GM23338 (cell line): ENCODE data around the gene COL4A1. TPM values are rescaled to one million over a fixed set of nuclear protein-coding genes. Genes with fewer than 3 reads are reported as not detected.

ENCODE experiments used
- ATAC-seq: fragments of 200-7000 bp; cut with Tn5 transposase; 3 replicates; pipeline ENCODE4 v1.9.1; 2020
- DNase-seq: peaks from one replicate; pipeline ENCODE4 v3.0.0-alpha.2; 2015; ENCODE audit warnings: low spot score
- H2AFZ ChIP-seq: fragments of 200-600 bp; sonication (generic); 2 replicates; pipeline ENCODE4 v1.8.0; 2016; ENCODE audit warnings: antibody characterized with exemption, mild to moderate bottlenecking, moderate library complexity
- H3F3A ChIP-seq: fragments of 200-600 bp; sonication (generic); replicated peaks from 2 replicates; pipeline ENCODE4 v1.8.0; 2017; ENCODE audit warnings: antibody characterized with exemption, mixed run types, low read depth
- H3K27ac ChIP-seq: fragments of 200-600 bp; sonication (generic); 2 replicates; pipeline ENCODE4 v1.6.1; 2016; ENCODE audit warnings: low read depth
- H3K27me3 ChIP-seq: fragments of 200-600 bp; sonication (generic); 2 replicates; pipeline ENCODE4 v1.8.0; 2016; ENCODE audit warnings: mild to moderate bottlenecking, mixed run types, moderate library complexity; ENCODE audit not compliant: insufficient read depth
- H3K36me3 ChIP-seq: fragments of 200-600 bp; sonication (generic); 2 replicates; pipeline ENCODE4 v1.8.0; 2016; ENCODE audit warnings: mild to moderate bottlenecking; ENCODE audit not compliant: insufficient read depth
- H3K4me1 ChIP-seq: fragments of 200-600 bp; sonication (generic); 2 replicates; pipeline ENCODE4 v1.8.0; 2016; ENCODE audit warnings: mild to moderate bottlenecking, moderate library complexity; ENCODE audit not compliant: insufficient read depth
- H3K4me2 ChIP-seq: fragments of 200-600 bp; sonication (generic); 2 replicates; pipeline ENCODE4 v1.7.1; 2017; ENCODE audit warnings: mixed run types
- H3K4me3 ChIP-seq: fragments of 200-600 bp; sonication (generic); 2 replicates; pipeline ENCODE4 v1.6.1; 2016; ENCODE audit warnings: mixed run types
- H3K79me2 ChIP-seq: fragments of 200-600 bp; sonication (generic); replicated peaks from 2 replicates; pipeline ENCODE4 v1.8.0; 2017; ENCODE audit warnings: mild to moderate bottlenecking; ENCODE audit not compliant: insufficient read depth
- H3K9me2 ChIP-seq: fragments of 200-600 bp; sonication (generic); 2 replicates; pipeline ENCODE4 v1.8.0; 2017; ENCODE audit not compliant: insufficient read depth
- H4K20me1 ChIP-seq: fragments of 200-600 bp; sonication (generic); replicated peaks from 2 replicates; pipeline ENCODE4 v1.8.0; 2017; ENCODE audit warnings: mild to moderate bottlenecking; ENCODE audit not compliant: insufficient read depth
- H3K27ac Mint-ChIP-seq: 2 replicates; pipeline ENCODE4 v1.8.0; 2020; ENCODE audit warnings: inconsistent platforms, mild to moderate bottlenecking, moderate library complexity, mixed read lengths
- H3K27me3 Mint-ChIP-seq: 3 replicates; pipeline ENCODE4 v1.8.0; 2022; ENCODE audit warnings: low read depth, mild to moderate bottlenecking, moderate library complexity, mixed read lengths, inconsistent platforms; ENCODE audit not compliant: insufficient read depth, poor library complexity
- H3K36me3 Mint-ChIP-seq: 3 replicates; pipeline ENCODE4 v1.8.0; 2021; ENCODE audit warnings: low read depth, mild to moderate bottlenecking, inconsistent platforms, moderate library complexity, mixed read lengths
- H3K4me1 Mint-ChIP-seq: 3 replicates; pipeline ENCODE4 v1.8.0; 2020; ENCODE audit warnings: mild to moderate bottlenecking, inconsistent platforms, mixed read lengths
- H3K4me3 Mint-ChIP-seq: 3 replicates; pipeline ENCODE4 v1.8.0; 2021; ENCODE audit warnings: moderate library complexity, mild to moderate bottlenecking, inconsistent platforms, mixed read lengths
- H3K9me3 Mint-ChIP-seq: 3 replicates; pipeline ENCODE4 v1.8.0; 2020; ENCODE audit warnings: moderate library complexity, mild to moderate bottlenecking, inconsistent platforms, mixed read lengths
- CREB1 ChIP-seq: fragments of 250-450 bp; sonication (Bioruptor Pico); IDR thresholded peaks from 2 replicates; pipeline ENCODE4 v1.5.0; 2020; ENCODE audit warnings: low read depth, mild to moderate bottlenecking, moderate library complexity
- EZH2 ChIP-seq: fragments of 200-600 bp; sonication (generic); IDR thresholded peaks from one replicate; pipeline ENCODE4 v1.8.0; 2017; ENCODE audit warnings: antibody characterized with exemption, mild to moderate bottlenecking, low read depth; ENCODE audit not compliant: unreplicated experiment
- EZH2phosphoT487 ChIP-seq: fragments of 200-600 bp; sonication (generic); IDR thresholded peaks from one replicate; pipeline ENCODE4 v1.8.1; 2018; ENCODE audit warnings: antibody characterized with exemption; ENCODE audit not compliant: unreplicated experiment
- JUNB ChIP-seq: IDR thresholded peaks from one replicate; pipeline ENCODE4 v1.6.1; 2016; ENCODE audit warnings: antibody characterized with exemption; ENCODE audit not compliant: unreplicated experiment
- NANOG ChIP-seq: IDR thresholded peaks from 2 replicates; pipeline ENCODE4 v1.6.1; 2016; ENCODE audit warnings: antibody characterized with exemption, borderline replicate concordance
- POLR2AphosphoS5 ChIP-seq: IDR thresholded peaks from 2 replicates; pipeline ENCODE4 v1.6.1; 2016; ENCODE audit warnings: antibody characterized with exemption, low read depth
- STAT1 ChIP-seq: IDR thresholded peaks from one replicate; pipeline ENCODE4 v1.6.1; 2016; ENCODE audit warnings: antibody characterized with exemption; ENCODE audit not compliant: unreplicated experiment
- ZNF114 ChIP-seq: fragments of 250-450 bp; sonication (Bioruptor Pico); IDR thresholded peaks from 2 replicates; pipeline ENCODE4 v1.5.0; 2020; ENCODE audit warnings: mild to moderate bottlenecking, moderate library complexity
- ZNF331 ChIP-seq: fragments of 250-450 bp; sonication (Bioruptor Pico); IDR thresholded peaks from 2 replicates; pipeline ENCODE4 v1.5.0; 2020; ENCODE audit warnings: low read depth, mild to moderate bottlenecking, moderate library complexity
- polyA plus RNA-seq: library from polyadenylated mRNA; unstranded; fragments of >200 nt; fragmentation: Nextera tagmentation; extraction: Ambion mirVana; gene quantifications from 2 replicates; pipeline ENCODE4 v1.2.1, GENCODE V29; 2016
- total RNA-seq: library from RNA; depleted of rRNA; stranded (reverse); fragments of >200 nt; shearing (Covaris generic); gene quantifications from 2 replicates; pipeline ENCODE4 v1.2.3, GENCODE V29; 2014
- TF ChIP-seq, protein P1 (sequence below): IDR thresholded peaks from 2 replicates; pipeline ENCODE4 v1.6.1; 2016; ENCODE audit warnings: antibody characterized with exemption
- TF ChIP-seq, protein P2 (sequence below): fragments of 250-450 bp; sonication (Bioruptor Pico); IDR thresholded peaks from 2 replicates; pipeline ENCODE4 v1.5.0; 2020; ENCODE audit warnings: mild to moderate bottlenecking, moderate library complexity
- TF ChIP-seq, protein P3 (sequence below), 2 experiments: fragments of 200-600 bp in 1 of 2; sonication (generic) in 1 of 2; conservative IDR thresholded peaks; 2 replicates each; pipeline versions ENCODE4 v1.5.1 to v1.6.1; 2016 to 2017; ENCODE audit warnings: antibody characterized with exemption in 2 of 2, low read depth in 2 of 2, mild to moderate bottlenecking in 2 of 2, moderate library complexity in 1 of 2
- TF ChIP-seq, protein P4 (sequence below): IDR thresholded peaks from one replicate; pipeline ENCODE4 v1.6.1; 2018; ENCODE audit warnings: antibody characterized with exemption; ENCODE audit not compliant: unreplicated experiment

The COL4A1 gene
- total and polyA plus RNA-seq, 2 experiments from 2014 or later, result 39.1 to 110 TPM

DNA sequence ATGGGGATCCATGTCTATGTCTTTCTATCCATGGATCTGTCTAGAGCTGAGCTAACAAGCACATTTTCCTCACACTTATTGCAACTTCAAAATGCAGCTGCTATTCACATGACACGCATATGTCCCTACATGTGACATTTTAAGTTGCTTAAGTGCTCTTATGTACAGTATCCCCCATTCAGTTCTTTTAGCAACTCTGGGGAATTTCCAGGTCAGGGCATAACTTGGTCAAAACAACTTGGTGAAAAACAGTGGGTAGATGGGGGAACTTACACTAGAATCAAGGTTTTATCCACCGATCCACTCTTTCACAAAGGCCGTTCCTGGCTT, 73.0 kb downstream of the COL4A1 start:
- H3K4me3 ChIP-seq, result no peak overlapping the region
- no peaks in the 10 kb centered on the region for H3K79me2 ChIP-seq
- no peaks in the 10 kb centered on the region for H3K36me3 Mint-ChIP-seq
- ATAC-seq (no peak), DNase-seq (no peak)
- H3K27me3 ChIP-seq, result no peaks in the 10 kb centered on the region
- no peak overlapping the region for H3K27ac ChIP-seq
- H3K27me3 Mint-ChIP-seq, result peaks cover 8% of the 10 kb centered on the region
- H3K4me1 Mint-ChIP-seq, result peaks cover 17% of the 10 kb centered on the region
- no peak overlapping the region for H3K4me3 Mint-ChIP-seq
- no peak overlapping the region for H2AFZ ChIP-seq
- H3K4me2 ChIP-seq, result no peak overlapping the region
- TF ChIP-seq, protein P1, sequence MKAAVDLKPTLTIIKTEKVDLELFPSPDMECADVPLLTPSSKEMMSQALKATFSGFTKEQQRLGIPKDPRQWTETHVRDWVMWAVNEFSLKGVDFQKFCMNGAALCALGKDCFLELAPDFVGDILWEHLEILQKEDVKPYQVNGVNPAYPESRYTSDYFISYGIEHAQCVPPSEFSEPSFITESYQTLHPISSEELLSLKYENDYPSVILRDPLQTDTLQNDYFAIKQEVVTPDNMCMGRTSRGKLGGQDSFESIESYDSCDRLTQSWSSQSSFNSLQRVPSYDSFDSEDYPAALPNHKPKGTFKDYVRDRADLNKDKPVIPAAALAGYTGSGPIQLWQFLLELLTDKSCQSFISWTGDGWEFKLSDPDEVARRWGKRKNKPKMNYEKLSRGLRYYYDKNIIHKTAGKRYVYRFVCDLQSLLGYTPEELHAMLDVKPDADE, result no peak
- TF ChIP-seq ZNF114 (CRISPR knock-in tag), result no peak
- TF ChIP-seq EZH2phosphoT487, result no peak
- TF ChIP-seq JUNB, result no peak
- TF ChIP-seq, protein P2, sequence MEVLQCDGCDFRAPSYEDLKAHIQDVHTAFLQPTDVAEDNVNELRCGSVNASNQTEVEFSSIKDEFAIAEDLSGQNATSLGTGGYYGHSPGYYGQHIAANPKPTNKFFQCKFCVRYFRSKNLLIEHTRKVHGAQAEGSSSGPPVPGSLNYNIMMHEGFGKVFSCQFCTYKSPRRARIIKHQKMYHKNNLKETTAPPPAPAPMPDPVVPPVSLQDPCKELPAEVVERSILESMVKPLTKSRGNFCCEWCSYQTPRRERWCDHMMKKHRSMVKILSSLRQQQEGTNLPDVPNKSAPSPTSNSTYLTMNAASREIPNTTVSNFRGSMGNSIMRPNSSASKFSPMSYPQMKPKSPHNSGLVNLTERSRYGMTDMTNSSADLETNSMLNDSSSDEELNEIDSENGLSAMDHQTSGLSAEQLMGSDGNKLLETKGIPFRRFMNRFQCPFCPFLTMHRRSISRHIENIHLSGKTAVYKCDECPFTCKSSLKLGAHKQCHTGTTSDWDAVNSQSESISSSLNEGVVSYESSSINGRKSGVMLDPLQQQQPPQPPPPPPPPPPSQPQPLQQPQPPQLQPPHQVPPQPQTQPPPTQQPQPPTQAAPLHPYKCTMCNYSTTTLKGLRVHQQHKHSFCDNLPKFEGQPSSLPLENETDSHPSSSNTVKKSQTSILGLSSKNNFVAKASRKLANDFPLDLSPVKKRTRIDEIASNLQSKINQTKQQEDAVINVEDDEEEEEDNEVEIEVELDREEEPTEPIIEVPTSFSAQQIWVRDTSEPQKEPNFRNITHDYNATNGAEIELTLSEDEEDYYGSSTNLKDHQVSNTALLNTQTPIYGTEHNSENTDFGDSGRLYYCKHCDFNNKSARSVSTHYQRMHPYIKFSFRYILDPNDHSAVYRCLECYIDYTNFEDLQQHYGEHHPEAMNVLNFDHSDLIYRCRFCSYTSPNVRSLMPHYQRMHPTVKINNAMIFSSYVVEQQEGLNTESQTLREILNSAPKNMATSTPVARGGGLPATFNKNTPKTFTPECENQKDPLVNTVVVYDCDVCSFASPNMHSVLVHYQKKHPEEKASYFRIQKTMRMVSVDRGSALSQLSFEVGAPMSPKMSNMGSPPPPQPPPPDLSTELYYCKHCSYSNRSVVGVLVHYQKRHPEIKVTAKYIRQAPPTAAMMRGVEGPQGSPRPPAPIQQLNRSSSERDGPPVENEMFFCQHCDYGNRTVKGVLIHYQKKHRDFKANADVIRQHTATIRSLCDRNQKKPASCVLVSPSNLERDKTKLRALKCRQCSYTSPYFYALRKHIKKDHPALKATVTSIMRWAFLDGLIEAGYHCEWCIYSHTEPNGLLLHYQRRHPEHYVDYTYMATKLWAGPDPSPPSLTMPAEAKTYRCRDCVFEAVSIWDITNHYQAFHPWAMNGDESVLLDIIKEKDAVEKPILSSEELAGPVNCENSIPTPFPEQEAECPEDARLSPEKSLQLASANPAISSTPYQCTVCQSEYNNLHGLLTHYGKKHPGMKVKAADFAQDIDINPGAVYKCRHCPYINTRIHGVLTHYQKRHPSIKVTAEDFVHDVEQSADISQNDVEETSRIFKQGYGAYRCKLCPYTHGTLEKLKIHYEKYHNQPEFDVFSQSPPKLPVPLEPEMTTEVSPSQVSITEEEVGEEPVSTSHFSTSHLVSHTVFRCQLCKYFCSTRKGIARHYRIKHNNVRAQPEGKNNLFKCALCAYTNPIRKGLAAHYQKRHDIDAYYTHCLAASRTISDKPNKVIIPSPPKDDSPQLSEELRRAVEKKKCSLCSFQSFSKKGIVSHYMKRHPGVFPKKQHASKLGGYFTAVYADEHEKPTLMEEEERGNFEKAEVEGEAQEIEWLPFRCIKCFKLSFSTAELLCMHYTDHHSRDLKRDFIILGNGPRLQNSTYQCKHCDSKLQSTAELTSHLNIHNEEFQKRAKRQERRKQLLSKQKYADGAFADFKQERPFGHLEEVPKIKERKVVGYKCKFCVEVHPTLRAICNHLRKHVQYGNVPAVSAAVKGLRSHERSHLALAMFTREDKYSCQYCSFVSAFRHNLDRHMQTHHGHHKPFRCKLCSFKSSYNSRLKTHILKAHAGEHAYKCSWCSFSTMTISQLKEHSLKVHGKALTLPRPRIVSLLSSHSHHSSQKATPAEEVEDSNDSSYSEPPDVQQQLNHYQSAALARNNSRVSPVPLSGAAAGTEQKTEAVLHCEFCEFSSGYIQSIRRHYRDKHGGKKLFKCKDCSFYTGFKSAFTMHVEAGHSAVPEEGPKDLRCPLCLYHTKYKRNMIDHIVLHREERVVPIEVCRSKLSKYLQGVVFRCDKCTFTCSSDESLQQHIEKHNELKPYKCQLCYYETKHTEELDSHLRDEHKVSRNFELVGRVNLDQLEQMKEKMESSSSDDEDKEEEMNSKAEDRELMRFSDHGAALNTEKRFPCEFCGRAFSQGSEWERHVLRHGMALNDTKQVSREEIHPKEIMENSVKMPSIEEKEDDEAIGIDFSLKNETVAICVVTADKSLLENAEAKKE, result no peak
- no peak for TF ChIP-seq ZNF331 (CRISPR knock-in tag)
- TF ChIP-seq EZH2, result no peak
- TF ChIP-seq CREB1 (CRISPR knock-in tag), result no peak
- TF ChIP-seq, protein P3, sequence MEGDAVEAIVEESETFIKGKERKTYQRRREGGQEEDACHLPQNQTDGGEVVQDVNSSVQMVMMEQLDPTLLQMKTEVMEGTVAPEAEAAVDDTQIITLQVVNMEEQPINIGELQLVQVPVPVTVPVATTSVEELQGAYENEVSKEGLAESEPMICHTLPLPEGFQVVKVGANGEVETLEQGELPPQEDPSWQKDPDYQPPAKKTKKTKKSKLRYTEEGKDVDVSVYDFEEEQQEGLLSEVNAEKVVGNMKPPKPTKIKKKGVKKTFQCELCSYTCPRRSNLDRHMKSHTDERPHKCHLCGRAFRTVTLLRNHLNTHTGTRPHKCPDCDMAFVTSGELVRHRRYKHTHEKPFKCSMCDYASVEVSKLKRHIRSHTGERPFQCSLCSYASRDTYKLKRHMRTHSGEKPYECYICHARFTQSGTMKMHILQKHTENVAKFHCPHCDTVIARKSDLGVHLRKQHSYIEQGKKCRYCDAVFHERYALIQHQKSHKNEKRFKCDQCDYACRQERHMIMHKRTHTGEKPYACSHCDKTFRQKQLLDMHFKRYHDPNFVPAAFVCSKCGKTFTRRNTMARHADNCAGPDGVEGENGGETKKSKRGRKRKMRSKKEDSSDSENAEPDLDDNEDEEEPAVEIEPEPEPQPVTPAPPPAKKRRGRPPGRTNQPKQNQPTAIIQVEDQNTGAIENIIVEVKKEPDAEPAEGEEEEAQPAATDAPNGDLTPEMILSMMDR (conservative IDR thresholded peaks at IDR 0.05; ENCODE audit: low read depth in 2 of 2), result no peak
- no peak for TF ChIP-seq NANOG
- no peak for TF ChIP-seq STAT1
- TF ChIP-seq, protein P4, sequence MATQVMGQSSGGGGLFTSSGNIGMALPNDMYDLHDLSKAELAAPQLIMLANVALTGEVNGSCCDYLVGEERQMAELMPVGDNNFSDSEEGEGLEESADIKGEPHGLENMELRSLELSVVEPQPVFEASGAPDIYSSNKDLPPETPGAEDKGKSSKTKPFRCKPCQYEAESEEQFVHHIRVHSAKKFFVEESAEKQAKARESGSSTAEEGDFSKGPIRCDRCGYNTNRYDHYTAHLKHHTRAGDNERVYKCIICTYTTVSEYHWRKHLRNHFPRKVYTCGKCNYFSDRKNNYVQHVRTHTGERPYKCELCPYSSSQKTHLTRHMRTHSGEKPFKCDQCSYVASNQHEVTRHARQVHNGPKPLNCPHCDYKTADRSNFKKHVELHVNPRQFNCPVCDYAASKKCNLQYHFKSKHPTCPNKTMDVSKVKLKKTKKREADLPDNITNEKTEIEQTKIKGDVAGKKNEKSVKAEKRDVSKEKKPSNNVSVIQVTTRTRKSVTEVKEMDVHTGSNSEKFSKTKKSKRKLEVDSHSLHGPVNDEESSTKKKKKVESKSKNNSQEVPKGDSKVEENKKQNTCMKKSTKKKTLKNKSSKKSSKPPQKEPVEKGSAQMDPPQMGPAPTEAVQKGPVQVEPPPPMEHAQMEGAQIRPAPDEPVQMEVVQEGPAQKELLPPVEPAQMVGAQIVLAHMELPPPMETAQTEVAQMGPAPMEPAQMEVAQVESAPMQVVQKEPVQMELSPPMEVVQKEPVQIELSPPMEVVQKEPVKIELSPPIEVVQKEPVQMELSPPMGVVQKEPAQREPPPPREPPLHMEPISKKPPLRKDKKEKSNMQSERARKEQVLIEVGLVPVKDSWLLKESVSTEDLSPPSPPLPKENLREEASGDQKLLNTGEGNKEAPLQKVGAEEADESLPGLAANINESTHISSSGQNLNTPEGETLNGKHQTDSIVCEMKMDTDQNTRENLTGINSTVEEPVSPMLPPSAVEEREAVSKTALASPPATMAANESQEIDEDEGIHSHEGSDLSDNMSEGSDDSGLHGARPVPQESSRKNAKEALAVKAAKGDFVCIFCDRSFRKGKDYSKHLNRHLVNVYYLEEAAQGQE, result no peak
- TF ChIP-seq POLR2AphosphoS5, result no peak
- H3K9me3 Mint-ChIP-seq, result no peaks in the 10 kb centered on the region
- H4K20me1 ChIP-seq, result no peaks in the 10 kb centered on the region; the same call in 1 of the 2 replicates
- H3F3A ChIP-seq, result no peaks in the 10 kb centered on the region
- no peaks in the 10 kb centered on the region for H3K36me3 ChIP-seq
- H3K4me1 ChIP-seq, result no peaks in the 10 kb centered on the region
- no peak overlapping the region for H3K27ac Mint-ChIP-seq
- no peaks in the 10 kb centered on the region for H3K9me2 ChIP-seq
